ENCODE measurements around the gene SESN1.

- TF ChIP-seq ESRRG (CRISPR knock-in tag; IDR thresholded peaks at IDR 0.05) (no peak), ZNF565 (CRISPR knock-in tag; conservative IDR thresholded peaks at IDR 0.05; ENCODE audit: low read depth) (no peak), POU6F1 (CRISPR knock-in tag; IDR thresholded peaks at IDR 0.05; ENCODE audit: borderline replicate concordance, low read depth) (no peak), ZC3H10 (CRISPR knock-in tag; IDR thresholded peaks at IDR 0.05) (no peak), RARB (CRISPR knock-in tag; IDR thresholded peaks at IDR 0.05) (no peak), CSDC2 (CRISPR knock-in tag; IDR thresholded peaks at IDR 0.05) (no peak), ZNF8 (CRISPR knock-in tag; IDR thresholded peaks at IDR 0.05) (no peak), BACH2 (CRISPR knock-in tag; IDR thresholded peaks at IDR 0.05; ENCODE audit: borderline replicate concordance) (no peak), ZFP30 (CRISPR knock-in tag; IDR thresholded peaks at IDR 0.05) (no peak), ZFP3 (CRISPR knock-in tag; IDR thresholded peaks at IDR 0.05) (no peak), PATZ1 (CRISPR knock-in tag; IDR thresholded peaks at IDR 0.05; ENCODE audit: borderline replicate concordance) (no peak), ARNTL (CRISPR knock-in tag; IDR thresholded peaks at IDR 0.05; ENCODE audit: borderline replicate concordance, low read depth) (no peak)
Measured at GRCh38 chr6:108982154-108983113, 112.2 kb downstream of the SESN1 start.
